Stomach smooth muscle (tissue), 2 donors: Measurements from ENCODE around the gene AKNA.
A peak's percentile ranks its signal among the peaks of the same experiment; 100 is the strongest.

ENCODE experiments used
- H3K27ac ChIP-seq: one replicate; pipeline ENCODE4 v1.7.0; 2013; ENCODE audit warnings: mild to moderate bottlenecking, low read length, inconsistent platforms
- H3K27me3 ChIP-seq, 2 donors: one replicate each; pipeline ENCODE4 v1.7.0; 2013; ENCODE audit warnings: low read length in 2 of 2; ENCODE audit not compliant: insufficient read depth in 2 of 2, control insufficient read depth in 1 of 2
- H3K36me3 ChIP-seq, 2 donors: one replicate each; pipeline ENCODE4 v1.7.0; 2013; ENCODE audit warnings: low read length in 2 of 2; ENCODE audit not compliant: control insufficient read depth in 2 of 2, insufficient read depth in 2 of 2
- H3K4me1 ChIP-seq: one replicate; pipeline ENCODE4 v1.7.0; 2013; ENCODE audit warnings: low read length; ENCODE audit not compliant: control insufficient read depth, insufficient read depth
- H3K4me3 ChIP-seq, 2 donors: one replicate each; pipeline ENCODE4 v1.7.0; 2013; ENCODE audit warnings: low read length in 2 of 2
- H3K9ac ChIP-seq, 2 donors: one replicate each; pipeline ENCODE4 v1.7.0; 2013; ENCODE audit warnings: low read length in 2 of 2, mild to moderate bottlenecking in 1 of 2
- H3K9me3 ChIP-seq, 2 donors: one replicate each; pipeline ENCODE4 v1.7.0; 2013; ENCODE audit warnings: low read length in 2 of 2; ENCODE audit not compliant: control insufficient read depth in 2 of 2
- donor health status: healthy.
- donor health status: Pancreatic carcinoma.

The AKNA gene

GRCh38 chr9:114395768-114396167, 8.0 kb upstream of the AKNA start:
- Histone ChIP-seq H3K9ac (no peak overlapping the region), H3K9me3 (no peaks in the 10 kb centered on the region), H3K4me1 (peaks cover 25% of the 10 kb centered on the region), H3K27ac (peak overlapping the region; percentile 71), H3K4me3 (no peak overlapping the region), H3K36me3 (no peaks in the 10 kb centered on the region), H3K27me3 (no peaks in the 10 kb centered on the region)

- Histone ChIP-seq H3K27me3 (no peaks in the 10 kb centered on the region), H3K4me3 (peak overlapping the region; percentile 45 to 54), H3K27ac (peak overlapping the region; percentile 71), H3K36me3 (no peaks in the 10 kb centered on the region), H3K4me1 (peaks cover 28% of the 10 kb centered on the region), H3K9me3 (no peaks in the 10 kb centered on the region), H3K9ac (peak overlapping the region in 1 of 2 donors; percentile 39)
These were observed 7.5 kb upstream of the AKNA start for GRCh38 chr9:114395334-114395617.

GRCh38 chr9:114394523-114395333, 6.9 kb upstream of the AKNA start:
- H3K36me3 ChIP-seq, result no peaks in the 10 kb centered on the region
- peak overlapping the region; percentile 71 for H3K27ac ChIP-seq
- peaks cover 30% of the 10 kb centered on the region for H3K4me1 ChIP-seq
- peak overlapping the region; percentile 45 to 54 for H3K4me3 ChIP-seq
- H3K9ac ChIP-seq, result peak overlapping the region; percentile 39 to 42
- no peaks in the 10 kb centered on the region for H3K27me3 ChIP-seq
- H3K9me3 ChIP-seq, result no peaks in the 10 kb centered on the region

GRCh38 chr9:114392749-114393112, 4.9 kb upstream of the AKNA start:
- Histone ChIP-seq H3K4me3 (no peak overlapping the region), H3K4me1 (peaks cover 46% of the 10 kb centered on the region), H3K9ac (no peak overlapping the region), H3K9me3 (no peaks in the 10 kb centered on the region), H3K36me3 (no peaks in the 10 kb centered on the region), H3K27ac (no peak overlapping the region), H3K27me3 (no peaks in the 10 kb centered on the region)

GRCh38 chr9:114390952-114391351, 3.2 kb upstream of the AKNA start:
- H3K9me3 ChIP-seq, result no peaks in the 10 kb centered on the region
- peaks cover 54% of the 10 kb centered on the region for H3K4me1 ChIP-seq
- H3K9ac ChIP-seq, result no peak overlapping the region
- H3K27ac ChIP-seq, result no peak overlapping the region
- H3K27me3 ChIP-seq, result no peaks in the 10 kb centered on the region
- no peaks in the 10 kb centered on the region for H3K36me3 ChIP-seq
- H3K4me3 ChIP-seq, result no peak overlapping the region

- no peak overlapping the region for H3K27ac ChIP-seq
- no peaks in the 10 kb centered on the region for H3K36me3 ChIP-seq
- H3K4me3 ChIP-seq, result peak overlapping the region in 1 of 2 donors; percentile 8
- peaks cover 56% of the 10 kb centered on the region for H3K4me1 ChIP-seq
- H3K9ac ChIP-seq, result no peak overlapping the region
- H3K9me3 ChIP-seq, result no peaks in the 10 kb centered on the region
- H3K27me3 ChIP-seq, result no peaks in the 10 kb centered on the region
These were observed 2.0 kb upstream of the AKNA start for GRCh38 chr9:114389612-114390368.

GRCh38 chr9:114388764-114389375, 1.1 kb upstream of the AKNA start:
- H3K4me1 ChIP-seq, result peaks cover 53% of the 10 kb centered on the region

GRCh38 chr9:114388357-114388682, 538 bp upstream of the AKNA start:
- Histone ChIP-seq H3K4me3 (peak overlapping the region; percentile 91 to 97), H3K9me3 (no peaks in the 10 kb centered on the region), H3K4me1 (peaks cover 59% of the 10 kb centered on the region), H3K36me3 (no peaks in the 10 kb centered on the region), H3K27ac (peak overlapping the region; percentile 85), H3K9ac (peak overlapping the region; percentile 83 to 92), H3K27me3 (no peaks in the 10 kb centered on the region)

More at GRCh38 chr9:114388764-114389375, 1.1 kb upstream of the AKNA start:
- H3K9me3 ChIP-seq, result no peaks in the 10 kb centered on the region
- H3K36me3 ChIP-seq, result no peaks in the 10 kb centered on the region
- peak overlapping the region; percentile 91 to 97 for H3K4me3 ChIP-seq
- peak overlapping the region; percentile 85 for H3K27ac ChIP-seq
- no peaks in the 10 kb centered on the region for H3K27me3 ChIP-seq
- H3K9ac ChIP-seq, result peak overlapping the region; percentile 83 to 92

GRCh38 chr9:114386886-114387679, 699 bp downstream of the AKNA start:
- H3K36me3 ChIP-seq, result no peaks in the 10 kb centered on the region
- H3K27me3 ChIP-seq, result no peaks in the 10 kb centered on the region
- peak overlapping the region; percentile 85 for H3K27ac ChIP-seq
- H3K9ac ChIP-seq, result peak overlapping the region; percentile 83 to 92
- peaks cover 68% of the 10 kb centered on the region for H3K4me1 ChIP-seq
- no peaks in the 10 kb centered on the region for H3K9me3 ChIP-seq
- H3K4me3 ChIP-seq, result peak overlapping the region; percentile 91 to 97

GRCh38 chr9:114386361-114386885, 1.4 kb downstream of the AKNA start:
- peak overlapping the region; percentile 85 for H3K27ac ChIP-seq

More at GRCh38 chr9:114386361-114386885, 1.4 kb downstream of the AKNA start:
- Histone ChIP-seq H3K4me1 (peaks cover 72% of the 10 kb centered on the region), H3K27me3 (no peaks in the 10 kb centered on the region), H3K9ac (peak overlapping the region; percentile 83 to 92), H3K9me3 (no peaks in the 10 kb centered on the region), H3K4me3 (peak overlapping the region; percentile 91 to 97), H3K36me3 (peaks cover 0 to 2% of the 10 kb centered on the region in 2 donors)
